GM10266 (cell line): ENCODE results near the gene SART1.
"Not testable (repeated sequence)": the region's sequence is repeated elsewhere in the genome, so short reads cannot be mapped to it uniquely, and the experiment has no call there.

ENCODE experiments used
- DNase-seq: peaks from one replicate; pipeline ENCODE4 v3.0.0; 2012; ENCODE audit errors: extremely low spot score
- TF ChIP-seq, protein P1 (sequence below): IDR thresholded peaks from 2 replicates; pipeline ENCODE4 v1.5.1; 2012; ENCODE audit warnings: mild to moderate bottlenecking, low read depth; ENCODE audit not compliant: control insufficient read depth, insufficient read depth; ENCODE audit errors: missing control alignments

The SART1 gene

DNA sequence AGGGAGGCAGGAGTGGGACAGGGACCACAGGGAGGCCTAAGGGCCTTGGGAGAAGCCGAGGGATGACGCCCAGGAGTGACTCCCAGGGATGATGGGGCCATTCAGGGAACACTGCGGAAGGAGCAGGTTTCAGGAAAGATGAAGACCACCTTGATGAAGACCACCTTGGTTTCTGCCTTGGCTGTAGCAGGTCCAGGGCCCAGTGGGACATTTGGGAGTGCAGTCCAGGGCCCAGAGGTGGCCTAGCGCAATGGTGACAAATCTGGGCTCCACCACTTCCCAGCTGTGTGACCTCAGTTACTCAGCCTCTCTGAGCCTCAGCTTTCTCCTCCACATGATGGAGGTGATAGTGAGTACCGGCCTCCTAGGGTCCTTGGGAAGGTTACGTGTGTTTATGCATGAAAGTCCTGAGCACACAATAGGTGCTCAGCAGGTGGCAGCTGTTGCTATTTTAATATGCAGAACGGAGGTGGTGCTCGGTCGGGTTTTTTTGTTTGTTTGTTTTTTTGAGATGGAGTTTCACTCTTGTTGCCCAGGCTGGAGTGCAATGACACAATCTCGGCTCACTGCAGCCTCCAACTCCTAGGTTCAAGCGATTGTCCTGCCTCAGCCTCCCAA is 15.5 kb upstream of the SART1 start:
- DNase-seq = no peak
- TF ChIP-seq, protein P1, sequence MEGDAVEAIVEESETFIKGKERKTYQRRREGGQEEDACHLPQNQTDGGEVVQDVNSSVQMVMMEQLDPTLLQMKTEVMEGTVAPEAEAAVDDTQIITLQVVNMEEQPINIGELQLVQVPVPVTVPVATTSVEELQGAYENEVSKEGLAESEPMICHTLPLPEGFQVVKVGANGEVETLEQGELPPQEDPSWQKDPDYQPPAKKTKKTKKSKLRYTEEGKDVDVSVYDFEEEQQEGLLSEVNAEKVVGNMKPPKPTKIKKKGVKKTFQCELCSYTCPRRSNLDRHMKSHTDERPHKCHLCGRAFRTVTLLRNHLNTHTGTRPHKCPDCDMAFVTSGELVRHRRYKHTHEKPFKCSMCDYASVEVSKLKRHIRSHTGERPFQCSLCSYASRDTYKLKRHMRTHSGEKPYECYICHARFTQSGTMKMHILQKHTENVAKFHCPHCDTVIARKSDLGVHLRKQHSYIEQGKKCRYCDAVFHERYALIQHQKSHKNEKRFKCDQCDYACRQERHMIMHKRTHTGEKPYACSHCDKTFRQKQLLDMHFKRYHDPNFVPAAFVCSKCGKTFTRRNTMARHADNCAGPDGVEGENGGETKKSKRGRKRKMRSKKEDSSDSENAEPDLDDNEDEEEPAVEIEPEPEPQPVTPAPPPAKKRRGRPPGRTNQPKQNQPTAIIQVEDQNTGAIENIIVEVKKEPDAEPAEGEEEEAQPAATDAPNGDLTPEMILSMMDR = no peak

DNA sequence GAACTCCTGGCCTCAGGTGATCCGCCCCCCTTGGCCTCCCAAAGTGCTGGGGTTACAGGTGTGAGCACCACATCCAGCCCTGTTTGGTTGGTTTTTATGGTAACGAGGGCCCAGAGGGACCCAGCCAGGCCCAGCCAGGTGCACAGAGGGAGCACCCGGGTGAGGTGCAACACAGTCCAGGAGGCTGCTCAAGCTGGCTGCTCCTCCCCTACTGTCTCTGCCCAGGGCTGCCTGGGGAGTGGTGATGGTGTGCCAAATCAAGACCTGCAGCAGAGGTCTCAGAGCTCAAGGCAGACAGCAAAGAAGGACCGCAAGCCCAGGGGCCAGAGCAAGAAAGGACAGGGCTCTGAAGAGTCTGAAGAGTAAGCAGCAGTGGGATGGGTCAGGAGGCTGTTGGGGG is 14.9 kb upstream of the SART1 start:
- DNase-seq = no peak

DNA sequence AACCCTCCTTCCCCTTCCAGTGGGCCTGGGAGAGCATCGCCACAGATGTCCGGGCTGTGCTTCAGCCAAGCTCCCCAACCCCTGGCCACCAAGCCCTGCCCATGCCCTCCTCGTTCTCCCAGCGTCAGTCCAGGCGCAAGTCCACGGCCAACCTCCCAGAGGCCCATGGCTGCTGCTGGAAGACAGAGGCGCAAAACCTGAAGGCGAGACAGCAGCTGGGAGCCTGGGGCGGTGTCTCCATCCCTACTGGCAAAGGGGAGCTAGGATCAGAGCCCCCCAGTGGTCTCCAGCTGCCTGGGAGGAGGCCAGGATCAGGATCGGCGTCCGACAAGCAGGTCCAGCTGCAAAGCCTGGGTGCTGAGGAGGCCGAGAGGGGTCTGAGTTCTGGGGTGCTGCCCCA is 14.4 kb upstream of the SART1 start:
- DNase-seq = no peak
- TF ChIP-seq, protein P1 = no peak

More for the DNA sequence above, 14.9 kb upstream of the SART1 start:
- TF ChIP-seq, protein P1 = no peak

DNA sequence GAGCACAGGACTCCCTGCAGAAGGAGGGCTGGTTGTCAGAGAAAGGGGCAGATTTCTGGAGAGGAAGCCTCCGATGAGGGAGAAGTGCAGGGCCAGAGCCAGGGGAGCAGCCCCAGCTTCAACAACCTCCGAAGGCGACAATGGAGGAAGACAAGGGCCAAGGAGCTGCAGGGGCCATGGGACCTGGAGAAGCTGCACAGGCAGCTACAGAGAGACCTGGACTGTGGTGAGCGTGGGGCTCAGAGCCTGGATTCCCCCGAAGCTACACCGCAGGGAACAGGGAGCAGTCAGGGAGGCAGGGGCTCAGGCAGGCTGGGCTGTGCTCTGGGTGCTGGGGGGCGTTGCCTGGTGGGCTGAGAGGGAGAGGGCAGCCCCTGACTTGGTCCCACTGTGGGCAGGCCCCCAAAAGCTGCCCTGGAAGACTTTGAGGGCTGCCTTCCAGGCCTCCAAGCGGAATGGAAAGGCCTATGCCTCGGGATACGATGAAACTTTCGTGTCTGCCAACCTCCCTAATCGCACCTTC is 13.9 kb upstream of the SART1 start:
- DNase-seq = no peak
- TF ChIP-seq, protein P1 = no peak

DNA sequence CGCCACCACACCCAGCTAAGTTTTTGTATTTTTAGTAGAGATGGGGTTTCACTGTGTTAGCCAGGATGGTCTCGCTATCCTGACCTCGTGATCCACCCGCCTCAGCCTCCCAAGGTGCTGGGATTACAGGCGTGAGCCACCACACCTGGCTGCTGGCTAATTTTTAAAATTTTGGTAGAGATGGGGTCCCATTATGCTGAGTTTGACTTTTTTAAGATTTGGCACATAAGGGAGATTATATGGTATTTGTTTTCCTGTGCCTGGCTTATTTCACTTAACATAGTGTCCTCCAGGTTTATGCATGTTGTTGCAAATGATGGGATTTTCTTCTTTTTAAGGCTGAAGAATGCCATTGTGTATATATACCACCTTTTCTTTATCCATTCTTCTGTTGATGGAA is 10.8 kb upstream of the SART1 start:
- DNase-seq = not testable (repeated sequence)

DNA sequence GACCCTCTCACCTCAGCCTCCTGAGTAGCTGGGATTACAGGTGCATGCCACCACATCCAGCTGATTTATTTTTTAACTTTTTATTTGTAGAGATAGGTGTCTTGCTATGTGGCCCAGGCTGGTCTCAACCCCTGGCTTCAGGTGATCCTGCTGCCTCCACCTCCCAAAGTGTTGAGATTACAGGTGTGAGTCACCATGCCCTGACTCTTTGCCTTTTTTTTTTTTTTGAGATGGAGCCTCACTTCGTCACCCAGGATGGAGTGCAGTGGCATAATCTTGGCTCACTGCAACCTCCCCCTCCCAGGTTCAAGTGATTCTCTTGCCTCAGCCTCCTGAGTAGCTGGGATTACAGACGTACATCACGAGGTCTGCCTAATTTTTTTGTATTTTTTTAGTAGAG is 9.9 kb upstream of the SART1 start:
- not testable (repeated sequence) for DNase-seq

DNA sequence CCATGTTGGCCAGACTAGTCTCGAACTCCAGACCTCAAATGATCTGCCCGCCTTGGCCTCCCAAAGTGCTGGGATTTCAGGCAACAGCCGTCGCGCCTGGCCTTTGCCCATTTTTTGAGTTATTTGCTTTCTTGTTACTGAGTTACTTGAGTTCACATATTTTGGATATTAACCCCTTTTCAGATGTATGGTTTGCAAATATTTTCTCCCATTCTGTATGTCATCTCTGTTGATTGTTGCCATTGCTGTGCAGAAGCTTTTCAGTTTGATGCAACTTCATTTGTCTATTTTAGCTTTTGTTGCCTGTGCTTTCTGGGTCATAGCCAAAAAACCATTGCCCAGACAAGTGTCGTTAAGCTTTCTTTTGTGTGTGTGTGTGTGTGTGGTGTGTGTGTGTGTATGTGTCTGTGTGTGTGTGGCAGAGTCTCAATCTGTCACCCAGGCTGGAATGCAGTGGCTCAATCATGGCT is 9.4 kb upstream of the SART1 start:
- TF ChIP-seq, protein P1 = no peak
- DNase-seq = no peak

DNA sequence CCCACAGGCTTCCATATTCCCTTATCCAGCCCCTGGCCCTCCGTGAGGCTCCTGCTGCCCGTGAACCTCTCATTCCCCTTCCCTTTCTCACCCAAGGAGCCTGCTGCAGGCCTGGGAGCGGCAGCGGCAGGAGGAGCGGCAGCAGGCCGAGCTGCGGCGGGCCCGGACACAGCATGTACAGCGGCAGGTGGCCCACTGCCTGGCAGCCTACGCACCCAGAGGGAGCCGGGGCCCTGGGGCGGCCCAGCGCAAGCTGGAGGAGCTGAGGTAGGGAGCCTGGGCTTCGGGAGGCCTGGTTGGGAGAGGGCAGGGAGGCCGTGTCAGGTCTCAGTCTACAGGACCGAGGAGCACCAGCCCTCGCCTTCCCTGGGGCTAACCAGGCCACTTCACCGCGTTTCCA is 8.1 kb upstream of the SART1 start:
- TF ChIP-seq, protein P1 = no peak
- DNase-seq = no peak
